ENCODE measurements around the gene ENDOV. TPM values are rescaled to one million over a fixed set of nuclear protein-coding genes. Genes with fewer than 3 reads are reported as not detected.

ENDOV gene
- total RNA-seq, 1 experiment from 2014 or later = 33.2 TPM

DNA sequence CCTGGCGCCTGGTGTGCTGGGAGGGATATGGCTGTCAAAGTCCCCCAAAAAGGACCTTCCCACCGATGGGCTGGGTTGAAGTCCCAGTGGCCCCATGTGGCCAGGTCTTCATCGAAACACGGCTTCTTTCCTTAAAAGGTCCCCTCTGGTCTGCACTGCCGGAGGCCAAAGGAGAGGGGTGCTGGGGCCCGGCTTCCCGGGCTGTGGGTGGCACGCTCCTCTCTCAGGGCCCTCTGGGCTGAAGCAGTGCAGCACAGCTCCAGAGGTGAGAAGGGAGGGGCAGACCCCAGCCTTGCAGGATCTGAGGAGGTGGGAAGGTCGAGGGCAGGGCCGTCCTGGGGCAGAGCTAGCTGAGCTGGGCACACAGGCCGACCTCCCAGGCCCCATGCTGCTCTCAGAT is 54.7 kb downstream of the ENDOV start:
- H3K9me3 Mint-ChIP-seq (ENCODE audit: low read depth, unreplicated experiment) = no peaks in the 10 kb centered on the region
- peaks cover 100% of the 10 kb centered on the region for H3K27me3 Mint-ChIP-seq (ENCODE audit: unreplicated experiment)
- H3K36me3 Mint-ChIP-seq (ENCODE audit: insufficient read depth, unreplicated experiment) = peaks cover 6% of the 10 kb centered on the region
- TF ChIP-seq, protein P1, sequence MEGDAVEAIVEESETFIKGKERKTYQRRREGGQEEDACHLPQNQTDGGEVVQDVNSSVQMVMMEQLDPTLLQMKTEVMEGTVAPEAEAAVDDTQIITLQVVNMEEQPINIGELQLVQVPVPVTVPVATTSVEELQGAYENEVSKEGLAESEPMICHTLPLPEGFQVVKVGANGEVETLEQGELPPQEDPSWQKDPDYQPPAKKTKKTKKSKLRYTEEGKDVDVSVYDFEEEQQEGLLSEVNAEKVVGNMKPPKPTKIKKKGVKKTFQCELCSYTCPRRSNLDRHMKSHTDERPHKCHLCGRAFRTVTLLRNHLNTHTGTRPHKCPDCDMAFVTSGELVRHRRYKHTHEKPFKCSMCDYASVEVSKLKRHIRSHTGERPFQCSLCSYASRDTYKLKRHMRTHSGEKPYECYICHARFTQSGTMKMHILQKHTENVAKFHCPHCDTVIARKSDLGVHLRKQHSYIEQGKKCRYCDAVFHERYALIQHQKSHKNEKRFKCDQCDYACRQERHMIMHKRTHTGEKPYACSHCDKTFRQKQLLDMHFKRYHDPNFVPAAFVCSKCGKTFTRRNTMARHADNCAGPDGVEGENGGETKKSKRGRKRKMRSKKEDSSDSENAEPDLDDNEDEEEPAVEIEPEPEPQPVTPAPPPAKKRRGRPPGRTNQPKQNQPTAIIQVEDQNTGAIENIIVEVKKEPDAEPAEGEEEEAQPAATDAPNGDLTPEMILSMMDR (IDR thresholded peaks at IDR 0.05; ENCODE audit: unreplicated experiment) = no peak
- BruUV-seq (replicated peaks) = no TSS peak
- DNase-seq = no peak
- intact Hi-C loops (cut with micrococcal nuclease; ENCODE audit: unreplicated experiment) = no loop called here
- no peak overlapping the region for H3K4me3 Mint-ChIP-seq (ENCODE audit: low read depth, unreplicated experiment)
- CTCF ChIA-PET = no interaction called here
- H3K27ac Mint-ChIP-seq (ENCODE audit: unreplicated experiment) = no peak overlapping the region
- H3K4me1 Mint-ChIP-seq (ENCODE audit: low read depth, unreplicated experiment) = peaks cover 3% of the 10 kb centered on the region

DNA sequence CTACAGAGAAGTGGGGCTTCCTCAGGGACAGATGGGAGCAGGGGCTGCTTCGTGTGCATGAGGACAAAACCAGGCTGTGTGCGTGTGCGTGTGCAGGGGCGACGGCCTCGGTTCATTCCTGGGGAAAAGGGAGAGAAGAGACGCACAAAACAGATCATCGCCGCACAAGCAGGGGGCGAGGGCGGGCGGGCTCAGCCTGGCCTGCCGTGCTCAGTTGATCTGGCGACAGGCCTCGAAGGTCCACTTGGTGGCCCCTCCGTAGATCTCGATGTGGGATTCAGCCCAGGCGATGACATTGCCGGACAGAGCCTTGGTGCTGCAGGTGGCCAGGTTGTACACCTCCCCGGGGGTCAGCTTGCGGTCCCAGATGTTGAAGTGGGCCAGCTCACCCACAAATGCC is 55.6 kb downstream of the ENDOV start:
- Mint-ChIP-seq H3K9me3 (ENCODE audit: low read depth, unreplicated experiment) (no peaks in the 10 kb centered on the region), H3K4me3 (ENCODE audit: low read depth, unreplicated experiment) (no peak overlapping the region), H3K36me3 (ENCODE audit: insufficient read depth, unreplicated experiment) (peaks cover 6% of the 10 kb centered on the region), H3K27ac (ENCODE audit: unreplicated experiment) (no peak overlapping the region), H3K4me1 (ENCODE audit: low read depth, unreplicated experiment) (peaks cover 9% of the 10 kb centered on the region), H3K27me3 (ENCODE audit: unreplicated experiment) (peaks cover 100% of the 10 kb centered on the region)
- no peak for DNase-seq
- intact Hi-C loops (cut with micrococcal nuclease; ENCODE audit: unreplicated experiment) = no loop called here
- TF ChIP-seq, protein P1 (IDR thresholded peaks at IDR 0.05; ENCODE audit: unreplicated experiment) = no peak
- CTCF ChIA-PET = no interaction called here
- BruUV-seq (replicated peaks) = no TSS peak

DNA sequence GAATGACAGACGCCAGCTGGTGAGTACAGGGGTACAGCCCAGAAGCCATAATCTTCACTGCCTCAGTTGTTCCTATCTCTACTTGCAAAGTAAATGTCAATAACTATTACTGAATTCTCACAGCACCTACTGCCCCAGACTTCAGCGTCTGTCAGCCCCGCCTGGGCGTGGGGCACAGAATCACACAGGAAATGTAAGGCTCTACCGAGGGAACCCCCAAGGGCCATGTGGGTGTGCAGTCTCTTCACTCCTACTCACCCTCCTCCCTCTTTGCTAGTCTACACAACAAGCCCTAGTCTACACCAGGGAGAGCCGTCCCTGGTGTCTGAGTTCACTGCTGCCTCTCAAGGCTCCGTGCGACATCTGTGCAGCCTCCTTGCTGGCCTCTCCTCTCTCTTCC is 57.0 kb downstream of the ENDOV start:
- Mint-ChIP-seq H3K27ac (ENCODE audit: unreplicated experiment) (no peak overlapping the region), H3K27me3 (ENCODE audit: unreplicated experiment) (peaks cover 89% of the 10 kb centered on the region), H3K36me3 (ENCODE audit: insufficient read depth, unreplicated experiment) (peaks cover 6% of the 10 kb centered on the region), H3K9me3 (ENCODE audit: low read depth, unreplicated experiment) (no peaks in the 10 kb centered on the region), H3K4me3 (ENCODE audit: low read depth, unreplicated experiment) (no peak overlapping the region), H3K4me1 (ENCODE audit: low read depth, unreplicated experiment) (peaks cover 9% of the 10 kb centered on the region)
- intact Hi-C loops (cut with micrococcal nuclease; ENCODE audit: unreplicated experiment) = no loop called here
- TF ChIP-seq, protein P1 (IDR thresholded peaks at IDR 0.05; ENCODE audit: unreplicated experiment) = no peak
- BruUV-seq (replicated peaks) = no TSS peak
- DNase-seq = no peak
- CTCF ChIA-PET = interaction anchor here (0.6 kb wide), 1 partner anchor 69 kb away, joined by 9 read pairs; no protein-coding TSS in a partner anchor

DNA sequence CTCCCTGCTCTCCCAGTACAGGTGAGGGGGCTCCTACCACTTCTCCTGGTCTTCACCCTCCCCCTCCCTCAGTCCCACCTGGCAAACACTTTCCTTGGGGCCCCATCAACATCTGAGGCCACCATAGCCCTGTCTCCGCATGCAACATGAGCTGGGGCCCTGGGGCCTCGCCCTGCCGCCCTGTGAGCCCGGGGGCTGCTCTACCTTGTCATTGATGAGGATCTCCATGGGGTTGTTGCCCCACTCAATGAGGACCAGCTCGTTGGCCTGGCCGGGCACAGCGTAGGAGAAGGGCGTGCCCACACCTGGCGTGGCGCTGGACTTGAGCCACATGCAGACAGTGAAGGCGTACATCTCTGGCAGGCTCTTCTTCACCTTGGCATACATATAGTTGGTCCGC is 58.0 kb downstream of the ENDOV start:
- CTCF ChIA-PET = interaction anchor here (0.6 kb wide), 1 partner anchor 101 kb away, joined by 6 read pairs; no protein-coding TSS in a partner anchor

More for the DNA sequence above, 58.0 kb downstream of the ENDOV start:
- peaks cover 9% of the 10 kb centered on the region for H3K4me1 Mint-ChIP-seq (ENCODE audit: low read depth, unreplicated experiment)
- TF ChIP-seq, protein P1 (IDR thresholded peaks at IDR 0.05; ENCODE audit: unreplicated experiment) = no peak
- H3K36me3 Mint-ChIP-seq (ENCODE audit: insufficient read depth, unreplicated experiment) = peaks cover 6% of the 10 kb centered on the region
- no TSS peak for BruUV-seq (replicated peaks)
- no peak for DNase-seq
- intact Hi-C loops (cut with micrococcal nuclease; ENCODE audit: unreplicated experiment) = no loop called here
- no peak overlapping the region for H3K27ac Mint-ChIP-seq (ENCODE audit: unreplicated experiment)
- no peak overlapping the region for H3K4me3 Mint-ChIP-seq (ENCODE audit: low read depth, unreplicated experiment)
- no peaks in the 10 kb centered on the region for H3K9me3 Mint-ChIP-seq (ENCODE audit: low read depth, unreplicated experiment)
- peaks cover 79% of the 10 kb centered on the region for H3K27me3 Mint-ChIP-seq (ENCODE audit: unreplicated experiment)
